Activated T-cell treated with anti-CD3 and anti-CD28 coated beads, Interleukin-2, amount 50 U/mL, for 72 hours (primary cell): Measurements from ENCODE around the gene GAS7. TPM values are rescaled to one million over a fixed set of nuclear protein-coding genes. Genes with fewer than 3 reads are reported as not detected.

Experiments used
- ATAC-seq, 2 donors: fragments of 150-1000 bp; cut with Tn5 transposase; replicated peaks in 1 of 2; 2 replicates each; pipeline ENCODE4 v1.10.0; 2021; ENCODE audit warnings: moderate library complexity in 2 of 2, mild to moderate bottlenecking in 1 of 2
- DNase-seq, 2 donors: peaks; one replicate each; pipeline ENCODE4 v3.0.0; 2021 to 2022; ENCODE audit warnings: mixed read lengths in 1 of 2
- H3K27ac Mint-ChIP-seq: one replicate; pipeline ENCODE4 v1.8.0; 2022; ENCODE audit warnings: mild to moderate bottlenecking, moderate library complexity, mixed read lengths
- H3K27me3 Mint-ChIP-seq: one replicate; pipeline ENCODE4 v1.8.0; 2022; ENCODE audit warnings: low read depth, mixed read lengths
- H3K36me3 Mint-ChIP-seq, 2 donors: one replicate each; pipeline ENCODE4 v1.8.0; 2022; ENCODE audit warnings: mixed read lengths in 2 of 2, mild to moderate bottlenecking in 1 of 2; ENCODE audit not compliant: insufficient read depth in 2 of 2
- H3K4me1 Mint-ChIP-seq: one replicate; pipeline ENCODE4 v1.8.0; 2022; ENCODE audit warnings: low read depth, mixed read lengths
- H3K4me3 Mint-ChIP-seq, 2 donors: one replicate each; pipeline ENCODE4 v1.8.0; 2022; ENCODE audit warnings: mild to moderate bottlenecking in 2 of 2, mixed read lengths in 2 of 2, moderate library complexity in 2 of 2
- H3K9me3 Mint-ChIP-seq, 2 donors: one replicate each; pipeline ENCODE4 v1.8.0; 2022; ENCODE audit warnings: mixed read lengths in 2 of 2
- total RNA-seq, 2 donors: library from RNA; stranded (reverse); gene quantifications; one replicate each; pipeline ENCODE4 v1.2.3, GENCODE V29; 2022

The GAS7 gene
- total RNA-seq, 2 donors from 2014 or later, result 0.72 to 1.3 TPM

GRCh38 chr17:9917801-9918200 is 280.6 kb downstream of the GAS7 start:
- Mint-ChIP-seq H3K27ac (no peak overlapping the region), H3K27me3 (no peaks in the 10 kb centered on the region), H3K9me3 (no peaks in the 10 kb centered on the region), H3K36me3 (no peaks in the 10 kb centered on the region), H3K4me3 (no peak overlapping the region), H3K4me1 (no peaks in the 10 kb centered on the region)
- DNase-seq, result no peak
- no peak for ATAC-seq

GRCh38 chr17:9917131-9917530 is 281.3 kb downstream of the GAS7 start:
- DNase-seq, result no peak
- ATAC-seq, result no peak
- Mint-ChIP-seq H3K4me1 (no peaks in the 10 kb centered on the region), H3K27ac (no peak overlapping the region), H3K4me3 (no peak overlapping the region), H3K9me3 (no peaks in the 10 kb centered on the region), H3K36me3 (no peaks in the 10 kb centered on the region), H3K27me3 (no peaks in the 10 kb centered on the region)

- no peaks in the 10 kb centered on the region for H3K9me3 Mint-ChIP-seq
- no peaks in the 10 kb centered on the region for H3K27me3 Mint-ChIP-seq
- no peak overlapping the region for H3K27ac Mint-ChIP-seq
- ATAC-seq (no peak), DNase-seq (no peak)
- no peaks in the 10 kb centered on the region for H3K4me1 Mint-ChIP-seq
- no peaks in the 10 kb centered on the region for H3K36me3 Mint-ChIP-seq
- H3K4me3 Mint-ChIP-seq, result no peak overlapping the region
These were observed 282.3 kb downstream of the GAS7 start for GRCh38 chr17:9916108-9916507.

GRCh38 chr17:9913476-9913875 is 284.9 kb downstream of the GAS7 start:
- no peaks in the 10 kb centered on the region for H3K36me3 Mint-ChIP-seq
- DNase-seq (no peak), ATAC-seq (no peak)
- H3K27ac Mint-ChIP-seq, result peak overlapping the region; percentile 29
- no peak overlapping the region for H3K4me3 Mint-ChIP-seq
- no peaks in the 10 kb centered on the region for H3K9me3 Mint-ChIP-seq
- H3K27me3 Mint-ChIP-seq, result peaks cover 6% of the 10 kb centered on the region
- no peaks in the 10 kb centered on the region for H3K4me1 Mint-ChIP-seq

- ATAC-seq (no peak), DNase-seq (no peak)
- Mint-ChIP-seq H3K27ac (no peak overlapping the region), H3K4me1 (no peaks in the 10 kb centered on the region), H3K36me3 (no peaks in the 10 kb centered on the region), H3K9me3 (no peaks in the 10 kb centered on the region), H3K27me3 (peaks cover 6% of the 10 kb centered on the region), H3K4me3 (no peak overlapping the region)
These were observed 286.0 kb downstream of the GAS7 start for GRCh38 chr17:9912121-9913099.

GRCh38 chr17:9911089-9911488 is 287.3 kb downstream of the GAS7 start:
- Mint-ChIP-seq H3K4me3 (no peak overlapping the region), H3K27me3 (peaks cover 6% of the 10 kb centered on the region), H3K36me3 (no peaks in the 10 kb centered on the region), H3K4me1 (no peaks in the 10 kb centered on the region), H3K9me3 (no peaks in the 10 kb centered on the region), H3K27ac (no peak overlapping the region)
- DNase-seq (no peak), ATAC-seq (no peak)

- H3K36me3 Mint-ChIP-seq, result no peaks in the 10 kb centered on the region
- ATAC-seq (no peak), DNase-seq (no peak)
- H3K4me3 Mint-ChIP-seq, result no peak overlapping the region
- H3K9me3 Mint-ChIP-seq, result no peaks in the 10 kb centered on the region
- no peak overlapping the region for H3K27ac Mint-ChIP-seq
- H3K27me3 Mint-ChIP-seq, result peaks cover 6% of the 10 kb centered on the region
- H3K4me1 Mint-ChIP-seq, result no peaks in the 10 kb centered on the region
These were observed 289.8 kb downstream of the GAS7 start for GRCh38 chr17:9908649-9909042.

GRCh38 chr17:9907883-9908648 is 290.3 kb downstream of the GAS7 start:
- Mint-ChIP-seq H3K4me1 (no peaks in the 10 kb centered on the region), H3K36me3 (no peaks in the 10 kb centered on the region), H3K27ac (no peak overlapping the region), H3K9me3 (no peaks in the 10 kb centered on the region), H3K4me3 (no peak overlapping the region), H3K27me3 (peaks cover 6% of the 10 kb centered on the region)
- DNase-seq (no peak), ATAC-seq (no peak)

GRCh38 chr17:9907131-9907530 is 291.3 kb downstream of the GAS7 start:
- ATAC-seq (no peak), DNase-seq (no peak)
- H3K9me3 Mint-ChIP-seq, result no peaks in the 10 kb centered on the region
- no peaks in the 10 kb centered on the region for H3K4me1 Mint-ChIP-seq
- H3K27ac Mint-ChIP-seq, result no peak overlapping the region
- no peak overlapping the region for H3K4me3 Mint-ChIP-seq
- H3K36me3 Mint-ChIP-seq, result no peaks in the 10 kb centered on the region
- H3K27me3 Mint-ChIP-seq, result peaks cover 6% of the 10 kb centered on the region

GRCh38 chr17:9906616-9907015 is 291.8 kb downstream of the GAS7 start:
- H3K4me3 Mint-ChIP-seq, result no peak overlapping the region
- H3K4me1 Mint-ChIP-seq, result no peaks in the 10 kb centered on the region
- no peaks in the 10 kb centered on the region for H3K9me3 Mint-ChIP-seq
- DNase-seq (no peak), ATAC-seq (no peak)
- H3K27me3 Mint-ChIP-seq, result peaks cover 6% of the 10 kb centered on the region
- H3K27ac Mint-ChIP-seq, result no peak overlapping the region
- no peaks in the 10 kb centered on the region for H3K36me3 Mint-ChIP-seq

- ATAC-seq (peak in 1 of 2 donors; percentile 36), DNase-seq (peak; percentile 18 to 29)
- no peak overlapping the region for H3K4me3 Mint-ChIP-seq
- no peaks in the 10 kb centered on the region for H3K36me3 Mint-ChIP-seq
- no peak overlapping the region for H3K27ac Mint-ChIP-seq
- no peaks in the 10 kb centered on the region for H3K9me3 Mint-ChIP-seq
- peaks cover 6% of the 10 kb centered on the region for H3K27me3 Mint-ChIP-seq
- no peaks in the 10 kb centered on the region for H3K4me1 Mint-ChIP-seq
These were observed 292.5 kb downstream of the GAS7 start for GRCh38 chr17:9905902-9906301.

GRCh38 chr17:9905078-9905415 is 293.4 kb downstream of the GAS7 start, which contains the start of gene RCVRN:
Gene RCVRN (minus strand): TSS chr17:9905271. CDS start chr17:9905180, 91 bp downstream.
- Mint-ChIP-seq H3K4me1 (no peaks in the 10 kb centered on the region), H3K27ac (no peak within 1 kb of the TSS), H3K36me3 (no peaks in the 10 kb centered on the region), H3K27me3 (peaks cover 14% of the 10 kb centered on the region), H3K9me3 (no peaks in the 10 kb centered on the region), H3K4me3 (no peak within 1 kb of the TSS)
- DNase-seq (no peak), ATAC-seq (no peak)

- Mint-ChIP-seq H3K4me1 (no peaks in the 10 kb centered on the region), H3K27ac (no peak overlapping the region), H3K27me3 (peaks cover 12% of the 10 kb centered on the region), H3K9me3 (no peaks in the 10 kb centered on the region), H3K36me3 (no peaks in the 10 kb centered on the region), H3K4me3 (no peak overlapping the region)
- no peak for DNase-seq
- no peak for ATAC-seq
These were observed 293.9 kb downstream of the GAS7 start for GRCh38 chr17:9904277-9905077.
